Activated T-cell treated with anti-CD3 and anti-CD28 coated beads for 1 hour (primary cell): ENCODE results near the gene DRC1.

ENCODE experiments used
- DNase-seq: peaks from one replicate; pipeline ENCODE4 v3.0.0-alpha.2; 2020; ENCODE audit warnings: low read depth

The DRC1 gene

DNA sequence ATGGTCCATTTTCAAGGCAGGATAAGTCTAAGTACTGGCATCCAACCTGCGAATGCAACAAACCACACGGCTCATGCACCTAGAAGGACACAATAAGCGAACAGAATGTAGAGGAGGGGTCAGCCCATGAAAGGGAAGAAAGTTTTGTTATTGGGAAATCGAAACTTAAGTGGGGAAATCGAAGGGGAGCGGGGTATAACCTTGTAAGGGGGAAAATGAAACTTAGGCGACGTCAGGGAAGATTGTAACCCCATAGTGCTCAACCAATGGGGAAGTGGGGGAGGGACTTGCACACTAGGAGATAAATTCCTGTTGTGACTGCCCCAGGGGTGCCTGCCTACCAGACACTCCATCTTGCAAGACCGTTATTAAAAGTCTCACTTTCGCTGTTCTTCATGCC, 91.8 kb downstream of the DRC1 start:
- no peak for DNase-seq

DNA sequence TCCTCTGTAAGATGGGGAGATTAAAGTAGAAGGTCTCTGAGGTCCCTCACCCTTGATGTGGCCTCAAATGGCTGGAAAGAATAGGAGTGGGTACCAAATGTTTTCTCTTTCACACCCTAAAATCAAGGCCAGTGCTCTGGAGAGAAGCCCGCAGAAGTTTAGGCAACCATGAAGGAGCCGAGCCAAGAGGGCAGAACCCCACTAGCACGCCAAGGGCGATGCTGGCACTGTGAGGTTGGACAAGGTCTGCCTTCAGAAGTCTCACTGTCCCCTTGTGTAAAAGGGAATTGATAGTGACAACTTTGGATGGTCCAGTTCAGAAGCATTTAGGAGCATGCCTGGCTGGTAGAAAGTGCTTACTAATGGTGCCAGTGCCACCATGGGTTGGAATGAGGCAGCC, 92.5 kb downstream of the DRC1 start:
- no peak for DNase-seq

DNA sequence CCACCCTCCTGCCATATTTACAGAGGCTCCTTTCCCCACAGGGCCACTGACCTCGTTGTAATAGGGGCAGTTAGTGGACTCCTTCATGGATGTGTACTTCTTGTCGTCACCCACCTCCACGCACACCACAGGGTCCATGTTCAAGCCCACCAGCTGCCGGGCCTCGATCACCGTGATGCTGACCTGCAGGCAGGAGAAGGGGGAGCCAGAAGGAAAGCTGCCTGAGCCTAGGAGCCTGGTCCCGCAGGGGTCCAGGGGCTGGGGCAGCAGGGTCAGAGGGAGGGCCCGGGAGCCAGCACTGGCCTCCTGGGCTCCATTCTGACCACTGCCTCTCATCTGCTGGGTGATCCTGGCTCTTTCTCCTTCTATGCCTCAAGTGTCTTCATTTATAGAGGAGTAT, 93.2 kb downstream of the DRC1 start:
- no peak for DNase-seq

DNA sequence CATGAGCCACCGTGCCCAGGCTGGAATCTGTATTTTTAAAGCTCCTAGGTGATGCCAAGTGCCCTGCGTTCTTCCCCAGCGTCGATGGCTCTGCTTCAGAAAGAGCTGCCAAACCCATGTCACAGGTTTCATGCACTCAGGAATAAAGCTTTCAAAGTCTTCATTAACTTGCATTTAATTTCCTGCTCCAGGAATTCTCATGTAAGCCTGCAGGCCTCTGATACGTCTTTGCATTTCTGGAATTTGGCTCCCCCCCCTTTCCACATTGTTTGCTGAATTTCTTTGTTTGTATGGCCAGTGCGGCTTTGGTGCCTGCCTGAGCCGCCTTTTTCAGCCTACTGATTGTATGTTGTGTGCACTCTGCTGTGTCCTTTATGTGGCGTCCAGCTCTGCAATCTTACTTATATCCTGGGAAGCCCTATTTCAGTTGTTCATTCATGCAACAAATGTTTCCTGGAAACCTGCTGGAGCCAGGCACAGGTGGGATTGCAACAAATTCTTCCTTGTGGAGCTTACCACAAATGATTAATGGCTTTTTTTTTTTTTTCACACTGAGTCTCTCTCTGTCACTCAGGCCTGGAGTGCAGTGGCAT, 94.1 kb downstream of the DRC1 start:
- DNase-seq: no peak

DNA sequence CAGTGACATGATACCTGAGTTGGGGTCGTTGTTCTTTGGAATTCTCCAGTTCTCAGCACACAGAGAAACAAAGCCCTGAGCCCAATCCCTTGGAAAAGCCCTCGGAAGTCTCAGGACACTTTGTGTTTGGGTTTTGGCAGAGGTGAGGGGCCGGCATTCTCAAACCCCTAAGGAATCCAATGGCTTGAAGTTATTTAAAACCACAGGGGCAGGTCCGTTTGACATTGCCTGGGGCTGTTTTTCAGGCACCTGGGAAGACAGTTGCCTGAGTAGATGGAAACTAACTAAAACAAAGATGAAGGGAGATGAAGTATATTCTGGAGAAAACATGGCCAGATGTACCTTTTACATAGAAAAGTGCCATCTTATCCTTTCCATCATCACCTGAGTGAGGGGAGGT, 98.7 kb downstream of the DRC1 start:
- DNase-seq: no peak

DNA sequence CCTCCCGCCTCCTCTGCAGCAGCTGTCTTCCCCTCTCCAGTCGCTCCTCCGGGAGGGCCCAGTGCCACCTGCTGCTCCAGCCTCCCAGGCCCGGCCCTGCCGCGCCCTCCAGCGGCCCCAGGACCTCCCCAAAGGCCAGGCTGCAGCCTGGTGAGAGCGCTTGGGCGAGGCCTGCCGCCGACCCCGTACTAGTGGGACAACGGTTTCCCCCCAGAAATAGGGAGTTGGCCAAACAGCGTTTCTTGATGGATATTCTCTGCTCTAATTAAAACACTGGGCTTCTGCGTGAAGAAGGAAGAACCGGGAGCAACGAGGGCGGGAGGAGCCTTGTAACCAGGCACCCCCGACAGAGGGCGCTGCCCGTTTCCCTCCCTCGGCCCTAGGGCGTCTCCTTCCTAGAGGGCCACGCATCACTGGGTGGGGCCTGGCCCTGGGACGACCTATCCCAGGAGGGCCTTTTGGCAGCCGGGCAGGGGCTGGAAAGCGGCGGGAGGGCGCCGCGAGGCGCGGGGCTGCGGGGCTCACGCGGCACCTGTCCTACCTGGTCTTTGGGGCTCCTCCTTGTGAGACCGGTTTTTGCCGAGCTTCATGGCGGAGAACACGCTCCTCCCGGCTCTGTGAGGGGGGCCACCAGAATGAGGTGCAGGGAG, 101.6 kb downstream of the DRC1 start:
- peak; percentile 71 for DNase-seq

DNA sequence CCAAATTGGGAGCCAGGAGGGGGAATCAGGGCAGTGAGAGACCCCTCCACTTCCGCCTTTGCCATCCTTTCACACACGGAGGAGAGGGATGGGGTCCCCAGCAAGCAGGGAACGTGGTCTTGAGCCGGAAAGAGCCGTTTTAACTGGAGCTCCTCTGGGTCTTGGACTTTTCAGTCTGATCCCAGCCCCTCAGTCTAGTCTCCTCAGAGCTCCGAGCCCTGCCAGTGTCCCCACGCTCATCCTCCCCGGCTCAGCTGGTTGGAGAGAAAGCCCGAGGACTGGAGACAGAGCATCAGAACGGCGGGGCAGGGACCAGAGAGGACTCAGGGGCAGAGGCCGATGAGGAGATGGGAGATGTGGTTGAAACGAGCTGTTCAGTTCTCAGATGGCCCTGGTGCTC, 102.3 kb downstream of the DRC1 start:
- DNase-seq: no peak

DNA sequence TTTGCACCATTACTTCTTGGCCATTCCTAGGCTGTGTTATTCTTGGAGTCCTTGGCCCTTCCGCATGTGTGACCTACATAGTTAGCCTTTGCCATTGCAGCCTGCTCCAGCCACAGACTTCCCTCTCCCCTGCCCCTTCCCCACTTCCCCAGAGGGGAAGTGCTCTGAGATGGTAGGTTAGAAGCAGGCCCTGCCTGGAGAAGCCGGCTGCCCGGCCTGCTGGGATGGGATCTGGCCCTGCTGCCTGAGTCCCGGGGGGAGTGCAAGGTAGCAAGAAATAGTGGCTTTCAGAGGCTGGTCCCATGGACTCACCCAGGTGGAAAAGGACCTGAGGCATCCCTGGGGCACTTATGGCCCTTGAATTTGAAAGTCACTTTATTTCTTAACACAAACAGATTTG, 104.6 kb downstream of the DRC1 start:
- no peak for DNase-seq
